GM21825 (cell line): ENCODE data around the gene HSBP1L1.

ENCODE experiments used
- ATAC-seq: cut with Tn5 transposase; IDR thresholded peaks from one replicate; pipeline ENCODE4 v1.9.1; 2021; ENCODE audit warnings: mild to moderate bottlenecking, moderate library complexity; ENCODE audit not compliant: unreplicated experiment

The HSBP1L1 gene

GRCh38 chr18:79964330-79965118, at the start of gene HSBP1L1:
HSBP1L1 (plus strand) TSS chr18:79964643; CDS start chr18:79964736, 93 bp downstream.
- peak; percentile 77 for ATAC-seq

GRCh38 chr18:79915161-79916127, 49.0 kb upstream of the HSBP1L1 start:
- no peak for ATAC-seq

DNA sequence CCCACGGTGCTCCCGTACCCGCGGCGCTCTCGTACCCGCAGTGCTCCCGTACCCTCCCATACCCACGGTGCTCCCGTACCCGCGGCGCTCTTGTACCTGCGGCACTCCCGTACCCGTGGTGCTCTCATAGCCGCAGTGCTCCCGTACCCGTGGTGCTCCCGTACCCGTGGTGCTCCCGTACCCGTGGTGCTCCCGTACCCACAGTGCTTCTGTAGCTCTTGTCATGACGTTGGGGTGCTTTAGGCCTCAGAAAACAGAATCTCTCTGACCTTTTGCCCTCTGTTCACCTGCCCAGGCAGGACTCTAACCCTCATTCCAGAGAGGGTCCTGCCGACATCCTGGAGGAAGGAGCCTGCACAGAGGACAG, 48.3 kb upstream of the HSBP1L1 start:
- no peak for ATAC-seq

- no peak for ATAC-seq
These were observed 47.8 kb upstream of the HSBP1L1 start for GRCh38 chr18:79916546-79917168.

DNA sequence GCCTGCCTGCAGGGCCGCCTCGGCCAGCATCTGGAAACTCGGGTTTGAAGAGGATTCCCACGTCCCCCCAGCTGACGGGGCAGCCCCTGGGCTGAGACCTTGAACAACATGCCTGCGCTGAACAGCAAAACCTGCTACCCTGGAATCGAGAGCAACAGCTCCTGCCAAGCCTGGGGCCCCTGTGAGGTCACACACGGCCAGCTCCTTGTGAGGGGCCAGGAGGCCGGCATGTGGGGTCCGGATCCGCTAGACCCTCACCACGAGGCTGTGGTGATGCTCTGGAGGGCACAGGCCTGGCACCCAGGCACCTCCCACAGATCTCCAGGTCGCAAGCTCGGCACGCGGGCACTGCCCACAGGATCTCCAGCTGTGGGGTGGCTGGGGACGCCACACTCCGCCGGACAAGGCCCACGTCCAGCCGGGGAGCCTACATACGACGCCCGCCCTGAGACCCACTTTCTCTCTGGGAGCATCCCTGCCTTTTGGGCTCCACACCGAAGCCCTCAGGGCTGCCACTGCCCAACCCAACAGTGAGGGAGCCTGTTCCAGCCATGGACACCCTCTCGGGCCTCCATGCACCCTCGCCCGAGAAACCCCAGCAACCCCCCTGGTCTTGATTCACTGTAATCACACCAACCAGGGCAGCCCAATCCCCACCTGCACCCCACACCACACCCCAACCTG, 47.1 kb upstream of the HSBP1L1 start:
- no peak for ATAC-seq

DNA sequence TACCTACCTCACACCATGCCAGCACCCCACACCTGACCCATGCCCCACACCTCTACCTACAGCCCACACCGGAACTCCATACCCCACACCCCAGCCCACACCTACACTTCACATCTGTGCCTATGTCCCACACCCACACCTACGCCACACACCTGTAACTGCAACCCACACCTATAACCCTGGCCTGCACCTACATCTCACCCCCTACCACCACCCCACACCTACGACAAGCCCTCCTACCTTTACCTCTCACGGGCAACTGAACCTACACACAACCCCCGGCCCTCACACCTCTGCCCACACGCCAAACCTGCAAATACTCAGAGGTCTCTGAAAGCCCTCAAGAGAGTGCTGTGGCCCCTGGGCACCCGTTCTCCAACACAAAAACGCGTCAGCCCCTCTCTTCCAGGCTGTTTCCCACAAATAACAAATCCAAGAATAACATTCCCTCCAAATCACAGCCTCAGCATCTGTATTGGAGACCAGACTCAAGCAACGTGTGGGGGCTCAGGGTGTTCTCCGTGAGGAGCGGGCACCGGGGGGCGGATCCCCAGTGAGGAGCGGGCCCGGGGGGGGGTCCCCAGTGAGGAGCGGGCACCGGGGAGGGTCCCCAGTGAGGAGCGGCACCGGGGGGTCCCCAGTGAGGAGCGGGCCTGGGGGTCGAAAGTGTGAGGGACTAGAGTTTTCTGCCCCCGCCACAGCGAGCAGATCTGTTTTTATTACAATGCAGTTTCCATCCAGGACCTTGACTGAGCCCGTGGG, 46.4 kb upstream of the HSBP1L1 start:
- no peak for ATAC-seq

DNA sequence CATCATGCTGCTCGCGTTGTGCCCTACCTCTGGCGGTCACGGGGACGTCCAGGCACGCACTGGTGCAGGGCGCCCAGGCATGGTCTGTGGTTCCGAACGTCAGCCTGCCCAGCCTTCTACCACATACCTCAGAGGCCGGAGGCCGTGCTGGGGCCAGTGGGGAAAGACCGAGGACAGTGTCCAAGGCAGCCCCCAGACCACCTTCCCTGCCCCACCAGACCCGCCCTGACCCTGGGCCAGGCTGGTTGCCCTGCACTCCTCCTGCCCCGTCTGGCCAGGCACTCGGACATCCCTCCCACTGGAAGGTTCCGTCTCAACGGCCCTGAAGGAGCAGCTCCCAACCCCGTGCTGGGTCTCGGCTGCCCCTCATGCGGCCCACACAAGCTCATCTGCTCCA, 45.8 kb upstream of the HSBP1L1 start:
- no peak for ATAC-seq

GRCh38 chr18:79919089-79919488, 45.4 kb upstream of the HSBP1L1 start:
- ATAC-seq, result no peak

DNA sequence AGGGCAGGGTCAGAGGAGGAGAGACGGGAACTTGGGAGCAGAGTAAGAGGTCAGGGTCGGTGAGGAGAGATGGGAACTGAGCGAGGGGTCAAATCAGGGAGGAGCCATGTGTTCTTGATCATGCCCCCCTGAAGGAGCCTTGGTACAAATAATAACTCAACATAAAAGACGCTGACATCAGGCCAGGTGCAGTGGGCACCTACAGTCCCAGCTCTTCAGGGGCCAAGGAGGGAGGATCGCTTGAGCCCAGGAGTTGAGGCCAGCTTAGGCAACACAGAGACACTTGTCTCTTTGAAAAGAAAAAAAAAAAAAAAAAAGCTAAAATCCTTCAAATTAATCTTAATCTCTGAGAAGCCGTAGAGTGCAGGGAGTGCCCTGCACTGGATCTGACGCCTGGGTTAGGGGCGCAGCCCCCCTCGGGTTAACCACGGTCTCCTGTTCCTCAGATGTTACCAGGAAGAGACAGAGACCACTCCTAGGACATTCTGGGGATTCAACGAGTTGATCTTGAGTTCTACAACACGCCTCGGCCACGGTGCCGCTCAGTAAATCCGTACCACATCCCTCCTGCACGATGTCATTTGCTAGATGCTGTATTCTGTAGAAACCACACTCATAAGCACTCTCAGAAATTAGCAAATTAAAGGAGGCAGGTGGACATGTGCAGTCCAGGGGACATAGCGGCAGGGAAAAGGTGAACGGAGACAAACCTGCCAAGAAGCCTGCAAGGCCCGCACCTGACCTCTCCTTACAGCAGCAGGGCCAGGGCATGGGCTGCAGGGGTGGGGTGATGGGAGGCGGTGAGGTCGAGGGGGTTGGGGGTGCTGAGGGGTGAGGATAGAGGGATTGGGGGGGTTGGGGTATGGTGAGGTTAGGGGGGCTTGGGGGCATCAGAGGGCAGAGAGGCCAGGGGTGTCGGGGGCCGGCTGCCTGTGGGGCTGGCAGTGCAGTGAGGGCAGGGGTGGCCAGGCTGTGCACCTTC, 42.2 kb upstream of the HSBP1L1 start:
- no peak for ATAC-seq

GRCh38 chr18:79922971-79923411, 41.5 kb upstream of the HSBP1L1 start:
- no peak for ATAC-seq

- no peak for ATAC-seq
These were observed 40.4 kb upstream of the HSBP1L1 start for GRCh38 chr18:79923896-79924585.

DNA sequence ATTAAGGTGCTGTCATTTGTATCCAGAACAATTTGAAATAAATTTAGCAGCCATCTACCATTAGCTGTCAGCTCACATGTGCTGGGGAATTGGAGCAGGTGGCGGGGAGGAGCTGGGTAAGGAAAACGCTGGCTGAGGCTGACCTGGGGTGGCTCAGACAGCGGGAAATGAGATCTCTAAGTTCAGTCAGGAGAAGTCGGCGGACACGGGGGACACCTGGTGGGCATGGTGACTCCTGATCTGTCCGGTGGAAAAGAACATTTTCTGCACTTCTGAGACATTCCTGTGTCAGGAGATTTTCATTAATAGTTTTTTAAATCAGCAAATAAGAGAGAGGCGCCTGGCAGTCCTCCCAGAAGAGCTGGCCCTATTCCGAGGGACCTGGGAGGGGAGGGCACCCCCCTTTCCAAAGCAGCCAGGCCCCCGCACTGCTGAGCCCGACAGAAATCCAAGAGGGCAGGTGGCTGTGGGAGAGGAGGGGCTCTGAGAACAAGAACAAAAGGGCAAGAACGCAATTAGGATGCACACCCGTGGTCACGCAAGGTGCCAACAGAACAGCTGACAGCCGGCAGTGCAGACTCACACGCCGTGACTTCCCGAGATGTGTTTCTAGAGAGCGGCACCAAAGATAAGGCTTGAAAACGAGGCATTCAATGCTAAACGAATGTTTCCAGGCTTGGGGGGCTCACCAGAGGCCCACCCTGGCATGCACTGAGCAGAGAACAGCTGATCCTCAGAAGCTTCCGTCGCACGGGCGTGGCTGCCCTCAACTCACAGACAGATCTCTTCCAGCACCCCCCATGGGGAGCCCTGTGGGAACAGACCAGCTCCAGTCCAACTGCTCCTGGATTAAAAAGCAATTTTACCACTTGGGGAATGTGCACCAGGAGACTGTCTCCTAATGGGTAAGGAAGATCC, 39.4 kb upstream of the HSBP1L1 start:
- ATAC-seq, result no peak

DNA sequence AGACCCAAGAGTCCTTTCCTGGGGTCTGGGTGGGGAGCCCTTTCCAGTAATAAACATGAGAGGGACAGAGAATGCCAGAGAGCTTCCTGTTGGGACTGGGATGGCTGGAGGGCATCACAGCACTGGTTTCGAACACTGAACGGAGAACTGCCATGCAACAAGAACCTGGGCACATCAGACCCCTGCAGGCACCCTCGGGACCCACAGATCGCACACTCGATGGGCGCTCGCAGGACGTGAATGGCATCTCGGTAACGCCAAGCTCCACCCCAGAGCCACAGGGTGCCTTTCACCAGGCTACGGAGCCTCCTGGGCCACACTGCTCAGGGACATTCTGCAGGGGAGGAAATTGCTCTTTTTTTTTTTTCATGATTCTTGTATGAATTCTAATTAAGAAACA, 38.1 kb upstream of the HSBP1L1 start:
- no peak for ATAC-seq

- no peak for ATAC-seq
These were observed 37.5 kb upstream of the HSBP1L1 start for GRCh38 chr18:79926715-79927606.

GRCh38 chr18:79927607-79928562, 36.6 kb upstream of the HSBP1L1 start:
- ATAC-seq, result no peak
